Mesothelial cell of epicardium (in vitro differentiated cells): ENCODE results near the gene SUPT5H. TPM values are rescaled to one million over a fixed set of nuclear protein-coding genes. Genes with fewer than 3 reads are reported as not detected.
A peak's percentile ranks its signal among the peaks of the same experiment; 100 is the strongest.

Experiments
- DNase-seq, 2 experiments: peaks; one replicate each; pipeline ENCODE4 v3.0.0; 2021; ENCODE audit warnings: low spot score in 2 of 2; ENCODE audit not compliant: unreplicated experiment in 2 of 2
- H3K27ac Mint-ChIP-seq: 2 replicates; pipeline ENCODE4 v1.8.0; 2021; ENCODE audit warnings: mixed read lengths
- H3K27me3 Mint-ChIP-seq: 2 replicates; pipeline ENCODE4 v1.8.0; 2021; ENCODE audit warnings: low read depth, mixed read lengths
- H3K36me3 Mint-ChIP-seq: 2 replicates; pipeline ENCODE4 v1.8.0; 2021; ENCODE audit warnings: mixed read lengths
- H3K4me1 Mint-ChIP-seq: 2 replicates; pipeline ENCODE4 v1.8.0; 2021; ENCODE audit warnings: mixed read lengths
- H3K4me3 Mint-ChIP-seq: 2 replicates; pipeline ENCODE4 v1.8.0; 2021; ENCODE audit warnings: mild to moderate bottlenecking, moderate library complexity, mixed read lengths
- H3K9me3 Mint-ChIP-seq: 2 replicates; pipeline ENCODE4 v1.8.0; 2021; ENCODE audit warnings: mixed read lengths
- total RNA-seq: library from RNA; stranded (reverse); gene quantifications from 3 replicates; pipeline ENCODE4 v1.2.1, GENCODE V29; 2021
- TF ChIP-seq, protein P1 (sequence below): fragments of 200-600 bp; sonication (generic); IDR thresholded peaks from one replicate; pipeline ENCODE4 v1.5.0; 2021; ENCODE audit warnings: antibody characterized with exemption; ENCODE audit not compliant: unreplicated experiment

SUPT5H gene
- total RNA-seq, 1 donor from 2014 or later = 127 TPM

DNA sequence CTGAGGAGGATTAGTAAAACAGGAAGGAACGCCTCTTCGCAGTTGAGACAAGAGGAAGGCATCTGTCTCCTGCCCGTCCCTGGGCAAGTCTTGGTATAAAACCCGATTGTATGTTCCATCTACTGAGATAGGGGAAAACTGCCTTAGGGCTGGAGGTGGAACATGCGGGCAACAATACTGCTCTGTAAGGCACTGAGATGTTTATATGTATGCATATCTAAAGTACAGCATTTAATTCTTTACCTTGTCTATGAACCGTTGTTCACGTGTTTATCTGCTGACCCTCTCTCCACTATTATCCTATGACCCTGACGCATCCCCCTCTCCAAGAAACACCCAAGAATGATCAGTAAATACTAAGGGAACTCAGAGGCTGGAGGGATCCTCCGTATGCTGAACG is 34.5 kb downstream of the SUPT5H start:
- peak overlapping the region; percentile 85 for H3K4me3 Mint-ChIP-seq
- TF ChIP-seq, protein P1, sequence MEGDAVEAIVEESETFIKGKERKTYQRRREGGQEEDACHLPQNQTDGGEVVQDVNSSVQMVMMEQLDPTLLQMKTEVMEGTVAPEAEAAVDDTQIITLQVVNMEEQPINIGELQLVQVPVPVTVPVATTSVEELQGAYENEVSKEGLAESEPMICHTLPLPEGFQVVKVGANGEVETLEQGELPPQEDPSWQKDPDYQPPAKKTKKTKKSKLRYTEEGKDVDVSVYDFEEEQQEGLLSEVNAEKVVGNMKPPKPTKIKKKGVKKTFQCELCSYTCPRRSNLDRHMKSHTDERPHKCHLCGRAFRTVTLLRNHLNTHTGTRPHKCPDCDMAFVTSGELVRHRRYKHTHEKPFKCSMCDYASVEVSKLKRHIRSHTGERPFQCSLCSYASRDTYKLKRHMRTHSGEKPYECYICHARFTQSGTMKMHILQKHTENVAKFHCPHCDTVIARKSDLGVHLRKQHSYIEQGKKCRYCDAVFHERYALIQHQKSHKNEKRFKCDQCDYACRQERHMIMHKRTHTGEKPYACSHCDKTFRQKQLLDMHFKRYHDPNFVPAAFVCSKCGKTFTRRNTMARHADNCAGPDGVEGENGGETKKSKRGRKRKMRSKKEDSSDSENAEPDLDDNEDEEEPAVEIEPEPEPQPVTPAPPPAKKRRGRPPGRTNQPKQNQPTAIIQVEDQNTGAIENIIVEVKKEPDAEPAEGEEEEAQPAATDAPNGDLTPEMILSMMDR = no peak
- peaks cover 19% of the 10 kb centered on the region for H3K36me3 Mint-ChIP-seq
- no peak for DNase-seq
- H3K9me3 Mint-ChIP-seq = no peaks in the 10 kb centered on the region
- peak overlapping the region; percentile 97 for H3K27ac Mint-ChIP-seq
- peaks cover 22% of the 10 kb centered on the region for H3K4me1 Mint-ChIP-seq
- H3K27me3 Mint-ChIP-seq = no peaks in the 10 kb centered on the region

DNA sequence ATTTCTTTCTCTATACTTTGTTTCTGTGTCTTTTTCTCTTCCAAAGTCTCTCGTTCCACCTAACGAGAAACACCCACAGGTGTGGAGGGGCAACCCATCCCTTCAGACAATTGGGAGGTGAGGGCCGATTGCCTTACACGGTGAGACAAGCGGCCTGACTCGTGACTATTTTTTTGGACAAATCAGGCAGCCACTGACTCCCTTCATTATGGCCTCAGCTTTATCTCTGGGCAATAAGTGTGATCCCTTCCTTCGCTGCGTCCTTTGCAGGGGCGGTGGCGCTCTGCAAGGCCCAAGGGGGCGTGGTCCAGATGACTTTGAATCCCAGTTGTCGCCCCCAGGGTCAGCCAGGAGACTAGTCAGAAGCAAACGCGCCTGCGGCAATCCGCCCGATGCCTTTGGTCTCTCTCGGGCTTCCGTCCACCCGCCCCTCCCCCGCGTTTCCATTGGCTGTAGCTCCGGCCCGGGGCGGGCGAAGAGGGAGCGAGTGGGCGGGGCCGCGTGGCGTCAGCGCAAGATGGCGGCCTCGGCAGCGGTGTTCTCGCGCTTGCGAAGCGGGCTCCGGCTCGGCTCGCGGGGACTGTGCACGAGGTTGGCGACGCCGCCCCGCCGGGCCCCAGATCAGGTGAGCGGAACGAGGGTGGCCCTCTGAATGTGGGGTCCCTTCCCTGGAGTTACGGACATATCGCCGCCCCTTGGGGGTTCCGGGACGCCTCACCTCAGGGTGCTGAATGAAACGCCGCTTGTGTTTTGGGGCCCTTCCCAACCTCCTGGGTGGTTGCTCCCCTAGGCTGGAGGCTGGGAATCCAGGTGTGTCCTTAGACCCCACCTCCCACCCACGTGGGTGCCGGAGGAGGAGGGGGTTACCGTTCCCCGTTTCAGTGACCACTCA is 35.2 kb downstream of the SUPT5H start, which contains the start of gene TIMM50:
Gene TIMM50, plus strand, starts transcription at position 502 of the 892 bp plus-strand sequence. Its CDS starts 16 bp downstream, at position 518.
- Mint-ChIP-seq H3K27ac (peak within 1 kb of the TSS; percentile 98), H3K9me3 (no peaks in the 10 kb centered on the region), H3K36me3 (peaks cover 15% of the 10 kb centered on the region), H3K4me3 (peak within 1 kb of the TSS; percentile 85), H3K4me1 (peaks cover 22% of the 10 kb centered on the region), H3K27me3 (no peaks in the 10 kb centered on the region)
- DNase-seq = peak; percentile 95 to 99
- TF ChIP-seq, protein P1 = no peak

DNA sequence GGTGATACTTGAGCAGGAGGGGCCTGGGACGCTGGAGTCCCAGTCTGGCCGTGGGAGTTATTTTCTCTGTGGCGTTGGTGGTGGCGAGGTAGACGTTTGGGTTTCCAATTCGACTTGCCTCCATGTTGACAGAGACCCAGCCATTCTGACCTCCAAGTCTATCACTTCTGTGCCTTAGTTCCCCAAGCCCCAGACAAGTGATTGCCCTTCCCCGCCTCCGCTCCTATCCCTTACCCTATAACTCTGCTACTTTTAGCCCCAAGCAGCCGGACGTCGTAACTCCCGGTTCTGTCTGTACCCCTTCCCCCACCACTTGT is 35.8 kb downstream of the SUPT5H start:
- Mint-ChIP-seq H3K4me3 (peak overlapping the region; percentile 85), H3K4me1 (peaks cover 22% of the 10 kb centered on the region), H3K9me3 (no peaks in the 10 kb centered on the region), H3K27me3 (no peaks in the 10 kb centered on the region), H3K27ac (peak overlapping the region; percentile 98), H3K36me3 (peaks cover 14% of the 10 kb centered on the region)
- no peak for DNase-seq
- TF ChIP-seq, protein P1 = no peak

DNA sequence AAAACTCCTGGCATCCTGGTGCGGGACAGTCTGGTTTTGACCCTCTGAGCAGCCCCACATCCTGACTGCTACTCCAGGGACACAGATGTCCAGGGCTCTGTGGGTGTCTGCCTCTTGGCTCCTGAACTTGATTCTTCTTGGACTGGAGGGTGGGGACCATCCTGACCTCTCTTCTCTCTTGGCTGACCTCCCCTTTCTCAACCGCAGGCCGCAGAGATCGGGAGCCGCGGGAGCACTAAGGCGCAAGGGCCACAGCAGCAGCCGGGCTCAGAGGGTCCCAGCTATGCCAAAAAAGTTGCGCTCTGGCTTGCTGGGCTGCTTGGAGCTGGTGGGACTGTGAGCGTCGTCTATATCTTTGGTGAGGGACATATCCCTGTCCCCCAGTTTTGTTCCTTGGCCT is 36.3 kb downstream of the SUPT5H start:
- TF ChIP-seq, protein P1 = no peak
- peaks cover 22% of the 10 kb centered on the region for H3K4me1 Mint-ChIP-seq
- H3K36me3 Mint-ChIP-seq = peaks cover 15% of the 10 kb centered on the region
- H3K9me3 Mint-ChIP-seq = no peaks in the 10 kb centered on the region
- peak overlapping the region; percentile 98 for H3K27ac Mint-ChIP-seq
- H3K27me3 Mint-ChIP-seq = no peaks in the 10 kb centered on the region
- peak overlapping the region; percentile 85 for H3K4me3 Mint-ChIP-seq
- no peak for DNase-seq

DNA sequence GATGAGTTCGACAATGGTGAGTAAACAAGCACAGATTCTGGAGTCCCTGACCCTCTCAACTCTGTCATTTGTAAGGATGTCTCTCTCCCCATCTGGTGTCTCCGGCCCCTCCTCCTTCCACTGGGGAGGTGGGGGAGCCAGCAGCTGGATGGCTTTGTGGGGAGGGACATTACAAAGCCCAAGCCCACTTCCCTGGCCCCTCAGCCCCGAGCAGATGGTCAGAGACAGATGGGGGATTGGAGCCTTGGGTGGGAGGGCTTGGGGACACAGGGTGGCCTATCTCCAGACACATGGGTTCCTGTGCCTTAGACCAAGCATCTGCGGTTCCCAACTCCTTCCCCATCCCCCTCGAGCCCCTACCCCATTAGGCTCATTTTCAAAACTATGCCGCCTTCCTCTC is 37.8 kb downstream of the SUPT5H start:
- Mint-ChIP-seq H3K27ac (no peak overlapping the region), H3K36me3 (peaks cover 21% of the 10 kb centered on the region), H3K4me3 (peak overlapping the region; percentile 28), H3K27me3 (no peaks in the 10 kb centered on the region), H3K4me1 (peaks cover 22% of the 10 kb centered on the region), H3K9me3 (no peaks in the 10 kb centered on the region)
- DNase-seq = no peak
- TF ChIP-seq, protein P1 = no peak
